ENCODE data around the gene ACTG1.

DNA sequence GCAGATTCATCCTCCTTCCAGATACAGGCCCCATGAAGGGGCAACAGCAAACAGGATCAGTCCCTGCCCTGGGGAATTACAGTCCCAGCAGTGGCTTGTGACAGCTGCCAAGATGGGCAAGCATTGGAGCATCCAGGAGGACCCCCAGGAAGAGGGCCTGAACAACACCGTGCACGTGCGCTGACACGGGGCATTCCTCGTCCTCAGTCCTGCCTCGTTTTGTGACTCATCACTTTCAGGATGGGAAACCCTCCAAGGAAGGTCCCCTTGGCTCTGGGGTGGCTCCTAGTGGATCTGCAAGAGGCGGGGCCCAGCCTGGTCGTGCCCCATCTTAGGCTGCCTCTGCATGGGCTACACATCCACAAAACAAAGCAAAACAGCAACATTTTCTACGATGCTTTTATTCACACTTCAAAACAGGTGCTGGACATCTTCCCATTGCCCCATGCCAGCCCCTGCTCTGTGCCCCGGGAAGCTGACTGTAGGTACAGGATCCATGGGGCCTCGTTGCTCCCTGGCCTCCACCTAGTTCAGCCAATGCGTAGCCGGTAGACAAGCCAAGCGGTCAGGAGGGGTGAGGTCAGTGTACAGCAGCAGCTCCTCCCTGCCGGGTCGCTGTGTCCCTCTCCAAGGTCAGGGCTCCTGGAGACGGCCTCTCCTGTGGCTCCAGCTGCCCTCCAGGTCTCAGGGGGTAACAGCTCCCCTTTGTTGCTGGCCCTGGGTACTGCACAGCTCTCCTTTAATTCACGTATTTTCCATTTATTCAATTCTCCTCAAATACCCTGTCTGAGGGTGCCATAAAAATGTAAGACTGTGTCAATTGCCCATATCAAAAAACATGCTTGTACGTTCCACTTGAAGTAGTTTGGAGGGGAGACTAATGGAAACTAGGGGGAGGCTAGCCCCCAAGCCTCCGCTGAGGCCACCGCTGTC lies 32.2 kb downstream of the ACTG1 start:
- TF ChIP-seq, protein P1, sequence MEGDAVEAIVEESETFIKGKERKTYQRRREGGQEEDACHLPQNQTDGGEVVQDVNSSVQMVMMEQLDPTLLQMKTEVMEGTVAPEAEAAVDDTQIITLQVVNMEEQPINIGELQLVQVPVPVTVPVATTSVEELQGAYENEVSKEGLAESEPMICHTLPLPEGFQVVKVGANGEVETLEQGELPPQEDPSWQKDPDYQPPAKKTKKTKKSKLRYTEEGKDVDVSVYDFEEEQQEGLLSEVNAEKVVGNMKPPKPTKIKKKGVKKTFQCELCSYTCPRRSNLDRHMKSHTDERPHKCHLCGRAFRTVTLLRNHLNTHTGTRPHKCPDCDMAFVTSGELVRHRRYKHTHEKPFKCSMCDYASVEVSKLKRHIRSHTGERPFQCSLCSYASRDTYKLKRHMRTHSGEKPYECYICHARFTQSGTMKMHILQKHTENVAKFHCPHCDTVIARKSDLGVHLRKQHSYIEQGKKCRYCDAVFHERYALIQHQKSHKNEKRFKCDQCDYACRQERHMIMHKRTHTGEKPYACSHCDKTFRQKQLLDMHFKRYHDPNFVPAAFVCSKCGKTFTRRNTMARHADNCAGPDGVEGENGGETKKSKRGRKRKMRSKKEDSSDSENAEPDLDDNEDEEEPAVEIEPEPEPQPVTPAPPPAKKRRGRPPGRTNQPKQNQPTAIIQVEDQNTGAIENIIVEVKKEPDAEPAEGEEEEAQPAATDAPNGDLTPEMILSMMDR (conservative IDR thresholded peaks at IDR 0.05 in 1 of 2, IDR thresholded peaks at IDR 0.05 in 1 of 2; ENCODE audit: extremely low read depth in 1 of 2, insufficient read depth in 1 of 2, low read depth in 1 of 2, low read length in 2 of 2) = no peak
- TF ChIP-seq EZH2 (IDR thresholded peaks at IDR 0.05; ENCODE audit: borderline replicate concordance, low read length) = no peak
